GM12872 (cell line): ENCODE data around the gene EEA1.
A peak's percentile ranks its signal among the peaks of the same experiment; 100 is the strongest.

Experiments used
- TF ChIP-seq, protein P1 (sequence below): IDR thresholded peaks from 3 replicates; pipeline ENCODE4 v1.5.1; 2011; ENCODE audit warnings: low read depth, mild to moderate bottlenecking, low read length, moderate library complexity; ENCODE audit not compliant: insufficient read depth

EEA1 gene

DNA sequence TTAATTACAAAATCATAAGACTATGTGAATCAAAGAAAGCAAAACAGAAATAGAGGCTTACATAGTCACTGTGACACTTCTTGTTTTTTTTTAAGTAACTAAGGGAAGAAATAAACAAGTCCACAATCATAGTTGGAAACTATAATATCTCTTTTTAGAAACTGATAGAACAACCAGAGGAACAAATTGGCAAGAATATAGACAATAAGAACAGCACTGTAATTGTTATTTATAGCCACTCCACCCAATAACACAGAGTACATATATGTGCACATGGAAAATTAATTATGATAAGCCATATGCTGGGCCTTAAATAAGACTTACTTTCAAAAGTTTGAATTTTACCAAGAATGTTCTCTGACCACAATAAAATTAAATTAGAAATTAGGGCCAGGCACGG lies 125.2 kb downstream of the EEA1 start:
- TF ChIP-seq, protein P1, sequence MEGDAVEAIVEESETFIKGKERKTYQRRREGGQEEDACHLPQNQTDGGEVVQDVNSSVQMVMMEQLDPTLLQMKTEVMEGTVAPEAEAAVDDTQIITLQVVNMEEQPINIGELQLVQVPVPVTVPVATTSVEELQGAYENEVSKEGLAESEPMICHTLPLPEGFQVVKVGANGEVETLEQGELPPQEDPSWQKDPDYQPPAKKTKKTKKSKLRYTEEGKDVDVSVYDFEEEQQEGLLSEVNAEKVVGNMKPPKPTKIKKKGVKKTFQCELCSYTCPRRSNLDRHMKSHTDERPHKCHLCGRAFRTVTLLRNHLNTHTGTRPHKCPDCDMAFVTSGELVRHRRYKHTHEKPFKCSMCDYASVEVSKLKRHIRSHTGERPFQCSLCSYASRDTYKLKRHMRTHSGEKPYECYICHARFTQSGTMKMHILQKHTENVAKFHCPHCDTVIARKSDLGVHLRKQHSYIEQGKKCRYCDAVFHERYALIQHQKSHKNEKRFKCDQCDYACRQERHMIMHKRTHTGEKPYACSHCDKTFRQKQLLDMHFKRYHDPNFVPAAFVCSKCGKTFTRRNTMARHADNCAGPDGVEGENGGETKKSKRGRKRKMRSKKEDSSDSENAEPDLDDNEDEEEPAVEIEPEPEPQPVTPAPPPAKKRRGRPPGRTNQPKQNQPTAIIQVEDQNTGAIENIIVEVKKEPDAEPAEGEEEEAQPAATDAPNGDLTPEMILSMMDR = no peak

DNA sequence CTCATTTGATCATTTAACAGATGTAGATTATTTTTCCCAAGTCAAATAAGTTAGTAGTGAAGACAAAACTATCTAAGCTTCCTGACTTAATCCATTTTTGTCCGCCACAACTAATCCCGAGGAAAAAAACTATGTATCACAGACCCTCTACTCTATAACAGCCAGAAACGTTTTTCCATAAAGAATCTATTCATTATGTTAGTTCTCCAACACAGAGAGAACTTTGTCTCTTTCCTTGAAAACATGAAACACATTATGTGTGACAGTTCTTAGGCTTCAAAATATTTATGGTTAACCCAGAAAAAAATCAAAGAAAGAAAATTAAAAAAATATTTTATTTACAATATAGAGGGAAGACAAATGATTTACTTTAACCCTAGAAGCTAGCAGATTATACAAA lies 126.2 kb downstream of the EEA1 start:
- TF ChIP-seq, protein P1 = no peak

DNA sequence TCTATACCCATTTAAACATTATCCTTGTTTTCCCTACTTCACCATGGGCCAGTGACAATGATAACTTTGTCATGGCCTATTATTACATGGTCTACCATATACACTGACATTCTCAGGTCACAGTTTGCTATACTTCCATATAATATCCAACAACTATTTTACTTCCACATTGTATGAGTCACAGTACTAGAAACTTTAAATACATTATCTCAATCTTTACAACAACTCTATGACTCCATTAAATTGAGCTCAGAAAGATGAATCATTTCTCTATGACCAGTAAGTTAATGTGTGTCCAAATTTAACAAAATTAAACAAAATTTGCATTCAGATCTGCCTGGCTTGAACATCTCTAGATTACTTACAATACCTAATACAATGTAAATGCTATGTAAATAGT lies 132.4 kb downstream of the EEA1 start:
- TF ChIP-seq, protein P1 = no peak

DNA sequence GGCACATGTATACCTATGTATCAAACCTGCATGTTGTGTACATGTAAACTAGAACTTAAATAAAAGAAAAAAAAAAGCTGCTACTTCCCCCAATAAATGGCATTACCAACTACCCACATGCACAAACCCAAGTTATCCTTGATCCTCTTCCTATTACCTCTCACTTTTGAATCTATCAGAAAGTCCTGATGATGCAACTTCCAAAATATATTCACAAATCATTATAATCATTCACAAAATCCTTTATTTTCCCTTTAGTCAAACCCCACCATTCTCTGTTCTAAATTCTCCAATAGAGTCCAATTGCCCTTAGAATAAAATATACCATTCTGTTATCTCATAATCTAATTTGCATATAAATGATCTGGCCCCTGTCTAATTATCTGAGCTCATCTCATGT lies 134.3 kb downstream of the EEA1 start:
- TF ChIP-seq, protein P1 = no peak

DNA sequence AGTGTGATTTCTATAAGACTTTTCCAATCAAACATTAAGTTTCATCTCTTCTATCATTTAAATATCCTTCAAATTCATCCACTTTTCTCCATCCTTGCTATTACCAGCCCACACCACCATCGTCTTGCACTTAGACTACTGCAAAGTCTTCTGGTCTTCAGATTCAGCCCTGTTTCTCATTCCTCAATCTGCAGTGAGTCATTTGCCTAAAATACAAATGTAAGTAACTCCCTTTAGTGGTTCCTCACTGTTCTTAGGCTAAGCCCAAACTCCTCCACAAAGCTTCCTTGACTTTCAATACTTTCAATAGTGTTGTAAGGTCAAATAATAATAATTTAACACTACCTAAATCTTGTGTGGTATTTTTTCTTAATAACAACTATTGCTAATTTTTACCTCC lies 143.1 kb downstream of the EEA1 start:
- TF ChIP-seq, protein P1 = no peak

DNA sequence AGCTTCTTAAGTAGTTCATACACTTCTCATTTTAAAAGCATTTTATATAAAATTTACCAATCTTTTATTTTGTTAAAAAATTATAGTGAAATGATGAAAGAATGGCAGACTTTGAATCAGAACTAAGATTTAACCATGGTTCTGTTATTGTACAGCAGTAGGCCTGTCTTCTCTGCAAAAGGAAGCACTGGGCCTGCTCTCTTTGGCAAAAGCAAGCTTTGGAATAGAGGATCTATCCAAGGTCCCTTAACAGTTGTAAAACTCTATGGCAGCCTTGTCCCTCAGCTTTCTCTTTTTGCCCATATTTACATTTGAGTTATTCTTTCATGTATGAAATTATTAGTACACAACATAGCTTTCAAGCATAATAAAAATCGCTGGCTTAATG lies 143.5 kb downstream of the EEA1 start:
- TF ChIP-seq, protein P1 = no peak

DNA sequence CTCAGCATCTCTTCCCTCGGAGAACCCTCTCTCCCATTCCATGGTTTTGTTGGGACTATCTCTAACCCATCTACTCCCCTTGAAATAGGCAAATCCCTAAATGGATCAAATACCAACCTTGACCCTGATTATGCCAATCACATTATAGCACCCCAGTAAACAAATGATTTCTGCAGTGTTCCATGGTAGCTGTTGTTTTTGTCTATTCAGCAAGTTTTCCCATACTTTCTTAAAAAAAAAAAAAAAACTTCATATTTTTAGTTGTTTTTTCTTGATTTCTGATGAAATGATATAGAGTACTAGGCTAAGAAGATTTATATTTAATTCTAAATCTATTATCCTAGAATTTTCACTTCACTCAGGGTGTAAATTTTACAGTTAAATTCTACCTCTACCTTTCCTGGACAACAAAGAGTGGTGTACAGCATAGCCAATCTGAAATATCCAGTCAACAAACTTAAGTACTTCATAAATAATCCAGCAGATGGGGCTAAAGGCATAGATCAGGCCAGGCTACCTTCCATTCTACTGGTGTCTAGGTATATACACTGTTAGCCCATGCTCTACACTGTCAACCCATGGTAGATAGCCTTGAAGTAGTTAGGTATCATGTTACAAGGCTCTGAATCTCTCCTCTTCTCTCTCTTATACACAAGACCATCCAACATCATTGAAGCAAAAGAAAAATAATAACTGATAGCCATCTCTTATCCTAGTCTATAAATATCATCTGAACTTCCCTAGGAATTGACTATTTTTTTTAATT lies 144.1 kb downstream of the EEA1 start:
- TF ChIP-seq, protein P1 = peak; percentile 52

DNA sequence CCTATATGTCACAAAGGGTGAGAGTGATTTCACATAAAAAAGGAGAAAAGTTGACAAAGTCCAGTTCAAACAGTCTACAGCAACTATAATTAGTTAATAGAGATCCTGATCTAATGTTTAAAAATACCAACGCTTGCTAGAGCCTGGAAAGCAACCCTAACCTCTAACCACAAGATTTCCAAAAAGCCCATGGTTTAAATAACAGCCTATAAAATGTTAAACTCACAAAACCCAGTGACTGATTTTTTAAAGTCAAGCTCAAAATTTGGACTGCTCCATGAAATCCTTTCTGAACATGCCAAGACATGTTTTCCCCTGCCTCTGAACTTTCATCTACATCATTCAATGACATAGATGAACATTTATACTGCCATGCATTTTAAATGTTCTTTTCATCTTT lies 144.7 kb downstream of the EEA1 start:
- TF ChIP-seq, protein P1 = no peak
